DLD1 (cell line): ENCODE data around the gene PLA2G1B.
"Not testable (repeated sequence)": the region's sequence is repeated elsewhere in the genome, so short reads cannot be mapped to it uniquely, and the experiment has no call there.

Experiments used
- in situ Hi-C: cut with HindIII; loops from 2 replicates; pipeline ENCODE4 v1.10.0; 2017; ENCODE audit warnings: low sequenced_read_pairs

PLA2G1B gene

GRCh38 chr12:120359128-120359527, 31.5 kb upstream of the PLA2G1B start:
- in situ Hi-C loops = no loop called here

- in situ Hi-C loops = no loop called here
These were observed 31.0 kb upstream of the PLA2G1B start for GRCh38 chr12:120358412-120359100.

DNA sequence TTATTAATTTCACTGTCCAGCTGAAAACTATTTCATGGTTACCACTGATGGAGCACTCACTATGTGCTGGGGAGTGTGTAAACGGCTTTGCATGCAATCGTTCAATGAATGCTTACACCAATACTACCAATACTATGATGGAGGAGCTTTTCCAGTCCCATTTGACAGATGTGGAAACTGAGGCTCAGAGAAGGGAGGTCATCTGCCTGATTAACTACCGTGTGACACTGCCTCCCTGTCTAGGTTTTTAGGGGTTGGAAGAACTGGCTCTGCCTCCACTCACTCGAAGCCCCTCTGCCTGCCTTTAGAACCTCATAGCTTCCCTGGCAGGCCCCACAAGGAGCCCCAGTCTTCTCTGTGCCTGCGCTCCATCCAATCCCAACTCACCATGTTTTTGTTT, 29.5 kb upstream of the PLA2G1B start:
- in situ Hi-C loops = no loop called here

DNA sequence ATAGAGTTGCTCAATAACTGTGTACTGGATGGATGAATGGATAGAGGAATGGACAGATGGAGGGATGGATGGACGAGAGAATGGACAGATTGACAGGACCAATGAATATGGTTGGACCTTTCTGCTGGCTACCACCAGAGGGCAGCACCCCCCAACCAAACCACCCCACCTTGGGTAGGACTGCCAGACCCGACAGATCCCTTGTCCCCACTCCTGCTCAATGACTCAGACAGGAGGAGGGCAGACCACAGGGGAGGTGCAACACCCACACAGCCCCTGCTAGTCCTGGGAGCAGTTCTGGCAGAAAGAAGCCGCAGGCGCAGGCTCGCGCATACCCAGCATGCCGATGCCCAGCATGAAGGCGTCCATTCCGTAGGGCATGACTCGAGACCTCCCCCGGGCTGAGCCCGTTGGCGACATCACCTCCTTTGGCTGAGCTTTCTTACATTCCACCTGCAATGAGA, 29.0 kb upstream of the PLA2G1B start:
- in situ Hi-C loops = no loop called here

- in situ Hi-C loops = no loop called here
These were observed 26.2 kb upstream of the PLA2G1B start for GRCh38 chr12:120353556-120354317.

GRCh38 chr12:120353136-120353535, 25.6 kb upstream of the PLA2G1B start:
- in situ Hi-C loops = no loop called here

DNA sequence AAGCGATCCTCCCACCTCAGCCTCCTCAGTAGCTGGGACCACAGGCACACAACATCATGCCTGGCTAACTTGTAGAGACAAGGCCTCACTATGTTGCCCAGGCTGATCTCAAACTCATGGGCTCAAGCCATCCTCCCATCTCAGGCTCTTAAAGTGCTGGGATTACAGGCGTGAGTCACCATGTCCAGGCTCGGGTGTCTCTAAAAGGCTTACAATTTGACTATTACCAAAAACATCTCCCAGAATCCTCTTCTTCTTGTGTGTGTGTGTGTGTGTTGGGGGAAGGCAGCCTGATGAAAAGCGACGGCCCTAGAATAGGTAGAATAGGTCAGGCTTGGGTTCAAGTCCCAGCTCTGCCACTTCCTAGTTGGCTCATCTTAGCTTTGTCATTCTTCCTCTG, 24.5 kb upstream of the PLA2G1B start:
- in situ Hi-C loops = no loop called here

GRCh38 chr12:120350576-120351350, 23.2 kb upstream of the PLA2G1B start:
- in situ Hi-C loops = no loop called here

- in situ Hi-C loops = no loop called here
These were observed 20.2 kb upstream of the PLA2G1B start for GRCh38 chr12:120347766-120348165.

DNA sequence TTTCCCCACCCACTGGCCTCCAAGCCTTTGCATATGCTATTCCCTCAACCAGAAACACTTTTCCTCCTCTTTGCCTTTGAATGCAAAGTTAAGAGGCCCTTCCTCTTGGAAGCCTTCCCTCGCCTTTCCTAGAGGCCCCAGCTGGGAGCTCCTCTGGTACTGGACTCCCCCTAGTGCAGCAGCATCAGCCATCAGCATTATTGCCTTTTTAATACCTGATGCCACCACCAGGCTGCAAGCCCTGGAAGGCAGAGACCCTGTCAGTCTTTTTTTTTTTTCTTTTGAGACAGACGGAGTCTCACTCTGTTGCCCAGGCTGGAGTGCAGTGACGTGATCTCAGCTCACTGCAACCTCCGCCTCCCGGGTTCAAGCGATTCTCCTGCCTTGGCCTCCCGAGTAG, 19.1 kb upstream of the PLA2G1B start:
- in situ Hi-C loops = no loop called here

GRCh38 chr12:120346031-120346430, 18.5 kb upstream of the PLA2G1B start:
- in situ Hi-C loops = no loop called here

GRCh38 chr12:120343692-120344091, 16.1 kb upstream of the PLA2G1B start:
- in situ Hi-C loops = no loop called here

DNA sequence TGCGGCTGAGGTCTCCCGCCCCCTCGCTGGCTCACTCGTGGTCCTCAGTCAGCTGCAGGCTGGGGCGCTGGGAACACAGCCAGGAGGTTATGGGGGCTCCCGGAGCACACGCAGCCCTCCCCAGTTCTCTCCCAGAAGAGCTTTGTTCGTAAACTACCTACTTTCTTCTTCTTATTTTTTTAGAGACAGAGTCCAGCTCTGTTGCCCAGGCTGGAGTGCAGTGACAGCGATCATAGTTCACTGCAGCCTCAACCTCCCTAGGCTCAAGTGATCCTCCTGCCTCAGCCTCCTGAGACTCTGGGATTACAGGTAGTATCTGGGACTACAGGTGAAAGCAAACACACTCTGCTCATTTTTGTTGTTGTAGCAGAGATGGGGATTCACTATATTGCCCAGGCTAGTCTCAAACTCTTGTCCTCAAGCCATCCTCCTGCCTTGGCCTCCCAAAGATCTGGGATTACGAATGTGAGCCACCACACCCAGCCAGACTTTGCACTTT, 15.5 kb upstream of the PLA2G1B start:
- in situ Hi-C loops = no loop called here

DNA sequence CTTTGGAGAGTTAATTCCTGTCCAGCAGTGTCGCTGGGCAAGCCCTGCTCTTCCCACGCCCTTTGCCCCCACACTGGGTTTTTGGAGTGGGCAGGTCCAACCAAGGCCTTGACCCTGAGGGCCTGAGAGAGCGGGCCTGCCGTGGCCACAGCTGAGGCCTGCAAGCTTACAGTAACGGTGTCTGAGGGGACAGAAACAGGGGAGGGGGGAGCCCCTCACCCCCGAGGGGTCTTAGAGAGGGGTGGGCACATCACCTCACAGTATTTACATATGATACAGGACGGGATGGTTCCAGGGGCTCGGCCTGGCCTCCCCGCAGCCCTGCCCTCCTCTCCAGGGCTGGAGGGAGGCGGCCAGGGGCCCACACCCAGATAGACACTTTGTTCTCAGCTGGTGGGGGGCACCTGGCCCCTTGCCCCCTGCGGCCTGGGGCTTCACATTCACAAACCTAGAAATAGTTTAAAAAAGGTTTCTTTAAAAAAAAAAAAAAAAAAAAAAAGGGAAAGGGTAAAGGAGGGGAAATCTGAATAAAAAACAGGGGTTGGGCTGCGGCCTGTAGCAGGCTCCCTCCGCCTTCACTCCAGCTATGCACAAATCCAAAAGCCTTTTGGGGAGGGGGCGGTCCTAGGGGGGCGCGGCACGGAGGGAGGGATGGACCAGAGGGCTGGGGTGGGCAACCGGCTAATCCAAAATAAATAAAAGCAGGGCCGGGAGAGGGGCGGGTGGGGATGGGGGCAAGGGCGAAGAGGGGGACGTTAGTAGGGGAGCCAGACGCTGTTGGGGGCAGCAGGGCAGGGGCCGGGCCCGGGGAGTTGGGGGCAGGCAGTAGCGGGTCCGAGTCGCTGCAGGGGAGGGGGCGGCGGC, 14.8 kb upstream of the PLA2G1B start:
- in situ Hi-C loops = no loop called here

DNA sequence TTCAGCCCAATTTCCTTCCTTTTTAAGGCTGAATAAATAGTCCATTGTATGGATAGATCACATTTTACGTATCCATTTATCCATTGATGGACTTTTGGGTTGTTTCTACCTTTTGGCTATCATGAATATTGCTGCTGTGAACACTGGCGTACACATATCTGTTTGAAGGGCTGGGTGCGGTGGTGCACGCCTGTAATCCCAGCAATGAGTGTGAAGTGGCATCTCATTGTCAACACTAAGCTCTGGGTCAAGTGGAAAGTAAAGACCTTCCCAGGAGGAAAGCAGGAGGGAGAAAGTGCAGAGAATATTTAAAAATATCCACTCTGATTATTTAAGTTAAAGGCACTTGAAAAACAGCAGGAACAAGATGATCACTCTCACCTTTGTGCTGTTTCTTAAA, 11.7 kb upstream of the PLA2G1B start:
- in situ Hi-C loops = no loop called here

- in situ Hi-C loops = no loop called here
These were observed 10.2 kb upstream of the PLA2G1B start for GRCh38 chr12:120337730-120338129.

DNA sequence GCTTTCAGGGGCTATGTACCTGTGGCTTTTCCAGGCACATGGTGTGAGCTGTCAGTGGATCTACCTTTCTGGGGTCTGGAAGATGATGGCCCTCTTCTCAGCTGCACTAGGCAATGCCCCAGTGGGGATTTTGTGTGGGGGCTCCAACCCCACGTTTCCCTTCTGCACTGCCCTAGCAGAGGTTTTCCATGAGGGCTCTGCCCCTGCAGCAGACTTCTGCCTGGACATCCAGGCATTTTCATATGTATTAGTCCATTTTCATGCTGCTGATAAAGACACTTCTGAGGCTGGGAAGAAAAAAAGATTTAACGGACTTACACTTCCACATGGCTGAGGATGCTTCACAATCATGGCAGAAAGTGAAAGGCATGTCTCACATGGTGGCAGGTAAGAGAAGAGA, 8.8 kb upstream of the PLA2G1B start:
- in situ Hi-C loops = not testable (repeated sequence)

GRCh38 chr12:120335447-120335846, 7.9 kb upstream of the PLA2G1B start:
- in situ Hi-C loops = not testable (repeated sequence)

DNA sequence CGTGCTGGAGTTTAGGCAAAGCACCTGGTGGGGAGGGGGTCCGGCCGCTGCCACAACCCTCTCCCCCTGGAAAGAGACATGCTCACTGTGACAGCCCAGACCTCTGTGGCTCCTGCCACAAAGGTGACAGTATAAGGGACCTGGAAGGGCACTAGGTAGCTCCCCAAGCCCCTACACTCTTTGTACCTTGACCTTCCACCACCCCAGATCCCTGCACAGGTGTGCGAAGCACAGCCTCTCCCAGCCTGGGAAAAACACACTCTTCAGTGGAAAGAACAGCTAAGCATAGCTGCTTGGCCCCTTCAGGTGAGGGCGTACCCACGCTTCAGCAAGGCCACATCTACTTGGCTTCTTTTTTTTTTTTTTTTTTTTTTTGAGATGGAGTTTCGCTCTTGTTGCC, 4.9 kb upstream of the PLA2G1B start:
- in situ Hi-C loops = no loop called here

DNA sequence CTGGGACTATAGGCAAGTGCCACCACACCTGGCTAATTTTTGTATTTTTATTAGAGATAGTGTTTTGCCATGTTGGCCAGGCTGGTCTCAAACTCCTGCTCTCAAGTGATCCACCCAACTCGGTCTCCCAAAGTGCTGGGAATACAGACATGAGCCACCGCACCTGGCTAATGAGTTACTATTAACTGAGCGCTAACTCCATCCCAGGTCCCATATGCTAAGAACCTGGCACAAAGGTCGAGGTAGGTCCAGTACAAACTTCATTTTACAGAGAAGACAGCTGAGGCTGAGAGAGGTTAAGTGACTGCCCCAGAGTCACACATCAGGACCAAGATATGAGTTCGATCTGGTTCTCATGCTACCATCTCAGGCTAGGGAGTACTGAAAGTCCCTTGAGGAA, 4.5 kb upstream of the PLA2G1B start:
- in situ Hi-C loops = no loop called here

DNA sequence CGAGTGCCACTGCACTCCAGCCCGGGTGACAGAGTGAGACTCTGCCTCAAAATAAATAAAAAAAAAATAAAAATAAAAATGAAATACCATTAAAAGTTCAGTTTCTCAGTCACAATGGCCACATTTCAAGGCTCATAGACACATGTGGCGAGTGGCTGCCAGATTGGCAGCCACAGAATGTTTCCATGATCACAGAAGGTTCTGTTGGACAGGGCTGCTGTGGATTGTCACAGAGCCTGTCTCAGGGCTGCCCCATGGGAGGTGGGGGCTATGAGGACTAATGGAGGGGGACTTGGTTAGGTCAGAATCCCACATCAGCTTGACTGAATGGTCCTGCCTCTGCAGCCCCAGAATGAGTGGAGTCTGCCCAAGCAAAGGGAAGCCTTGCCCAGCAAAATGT, 3.8 kb upstream of the PLA2G1B start:
- in situ Hi-C loops = no loop called here
